HG03103 (cell line): ENCODE measurements around the gene PRKAR1B.
"Not testable (repeated sequence)": the region's sequence is repeated elsewhere in the genome, so short reads cannot be mapped to it uniquely, and the experiment has no call there.

Experiments
- ATAC-seq: cut with Tn5 transposase; IDR thresholded peaks from one replicate; pipeline ENCODE4 v1.9.1; 2021; ENCODE audit warnings: low read depth; ENCODE audit not compliant: unreplicated experiment

The PRKAR1B gene

GRCh38 chr7:672891-673290, 54.2 kb downstream of the PRKAR1B start:
- no peak for ATAC-seq

GRCh38 chr7:671415-672042, 55.6 kb downstream of the PRKAR1B start:
- no peak for ATAC-seq

- no peak for ATAC-seq
These were observed 56.3 kb downstream of the PRKAR1B start for GRCh38 chr7:670501-671390.

DNA sequence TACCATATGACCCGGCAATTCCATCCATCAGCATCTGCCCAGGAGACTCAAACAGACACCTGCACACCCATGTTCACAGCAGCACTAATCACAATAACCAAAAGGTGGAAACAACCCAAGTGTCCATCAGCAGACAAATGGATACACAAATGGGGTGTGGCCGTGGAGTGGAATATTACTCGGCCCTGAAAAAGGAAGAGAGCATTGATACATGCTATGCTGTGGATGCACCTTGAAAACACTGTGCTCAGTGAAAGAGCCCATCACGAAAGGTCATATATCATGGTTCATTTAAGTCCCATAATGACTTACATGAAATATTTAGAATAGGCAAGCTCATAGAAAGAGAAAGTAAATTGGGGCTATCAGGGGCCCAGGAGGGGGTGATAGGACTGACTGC, 58.1 kb downstream of the PRKAR1B start:
- ATAC-seq, result no peak

GRCh38 chr7:668139-668931, 58.7 kb downstream of the PRKAR1B start:
- ATAC-seq, result no peak

- ATAC-seq, result no peak
These were observed 60.4 kb downstream of the PRKAR1B start for GRCh38 chr7:666454-667292.

GRCh38 chr7:665736-666453, 61.2 kb downstream of the PRKAR1B start:
- ATAC-seq, result no peak

DNA sequence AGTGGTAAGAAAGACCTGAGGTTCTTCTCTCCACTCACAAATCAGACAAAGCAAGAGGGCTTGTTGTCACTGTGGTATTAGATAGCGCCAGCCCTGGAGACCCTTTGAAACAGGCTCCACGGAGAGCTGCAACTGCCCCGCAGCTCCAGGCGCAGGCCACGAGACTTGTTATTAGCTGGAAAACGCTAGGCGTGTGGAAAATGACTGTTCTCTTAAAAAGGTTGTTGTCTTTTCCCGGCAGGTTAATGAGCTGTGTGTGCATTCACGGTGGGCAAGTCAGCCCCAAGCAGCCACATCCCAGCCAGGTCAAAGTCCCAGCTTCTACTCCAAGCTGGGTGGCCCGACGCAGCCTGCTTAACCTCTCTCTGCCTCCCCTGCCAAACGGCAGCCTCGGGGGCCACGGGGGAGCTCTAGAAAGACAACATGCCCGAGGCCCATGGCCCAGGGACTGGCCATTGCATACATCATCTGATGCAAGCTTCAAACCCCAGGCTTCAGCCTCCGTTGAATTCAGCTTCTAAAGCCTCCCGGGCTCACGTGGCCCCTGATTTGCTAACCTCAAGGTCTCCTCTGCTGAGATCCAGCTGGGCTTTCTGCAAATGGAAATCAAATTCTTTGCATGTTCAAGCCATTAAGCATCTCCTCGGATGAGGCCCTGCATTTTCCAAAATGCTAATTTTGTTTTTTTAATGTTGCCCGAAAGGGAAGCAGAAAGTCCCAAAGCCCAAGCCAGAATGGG, 61.9 kb downstream of the PRKAR1B start:
- no peak for ATAC-seq

DNA sequence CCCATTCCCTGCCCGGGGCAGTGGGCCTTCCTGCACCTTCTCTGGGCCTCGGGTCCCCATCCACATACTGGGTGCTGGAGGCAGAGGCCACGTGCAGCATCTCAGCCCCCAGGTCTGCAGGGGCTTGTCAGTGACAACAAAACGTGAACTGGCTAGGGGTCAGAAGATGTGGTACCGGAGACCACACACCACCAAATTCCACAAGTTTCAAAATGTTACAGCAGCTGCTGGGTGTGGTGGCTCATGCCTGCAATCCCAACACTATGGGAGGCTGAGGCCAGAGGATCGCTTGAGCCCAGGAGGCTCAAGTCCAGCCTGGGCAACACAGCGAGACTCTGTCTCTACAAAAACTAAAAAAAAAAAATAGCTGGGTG, 62.7 kb downstream of the PRKAR1B start:
- ATAC-seq, result no peak

DNA sequence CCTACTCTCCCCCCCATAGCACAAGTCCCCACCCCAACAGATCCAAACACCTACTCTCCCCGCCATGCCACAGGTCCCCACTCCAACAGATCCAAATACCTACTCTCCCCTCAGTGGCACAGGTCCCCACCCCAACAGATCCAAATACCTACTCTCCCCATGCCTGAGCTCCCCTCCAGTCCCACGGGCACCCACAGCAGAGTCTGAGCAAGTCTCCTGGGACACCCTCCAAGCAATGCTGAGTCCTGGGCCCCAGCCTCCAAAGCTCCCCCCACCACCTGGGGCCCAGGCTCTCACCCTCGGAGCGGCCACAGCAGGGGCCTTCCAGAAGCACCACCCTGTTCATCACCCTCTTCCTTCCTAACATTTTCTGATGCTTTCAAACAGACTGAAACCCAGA, 64.5 kb downstream of the PRKAR1B start:
- no peak for ATAC-seq

DNA sequence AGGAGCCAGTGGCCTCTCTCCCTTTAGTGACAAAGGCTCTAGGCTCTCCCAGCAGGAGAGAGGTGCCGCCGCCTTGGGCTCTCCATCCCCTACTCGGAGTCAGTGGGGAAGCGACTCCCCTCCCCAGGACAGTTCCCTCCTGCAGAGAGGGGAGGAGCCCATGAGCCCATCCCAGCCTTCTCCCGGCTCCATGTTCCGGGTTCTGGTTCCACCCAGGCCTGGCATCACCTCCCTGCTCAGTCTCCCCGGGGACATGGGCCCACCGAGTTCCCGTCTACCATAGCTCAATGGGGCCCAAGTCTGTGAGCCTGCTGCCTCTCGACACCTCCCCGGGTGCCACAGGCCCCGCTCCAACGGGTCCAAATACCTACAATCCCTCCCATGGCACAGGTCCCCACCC, 67.1 kb downstream of the PRKAR1B start:
- no peak for ATAC-seq

GRCh38 chr7:659306-659847, 67.7 kb downstream of the PRKAR1B start:
- no peak for ATAC-seq

GRCh38 chr7:657565-658119, 69.4 kb downstream of the PRKAR1B start:
- ATAC-seq, result no peak

DNA sequence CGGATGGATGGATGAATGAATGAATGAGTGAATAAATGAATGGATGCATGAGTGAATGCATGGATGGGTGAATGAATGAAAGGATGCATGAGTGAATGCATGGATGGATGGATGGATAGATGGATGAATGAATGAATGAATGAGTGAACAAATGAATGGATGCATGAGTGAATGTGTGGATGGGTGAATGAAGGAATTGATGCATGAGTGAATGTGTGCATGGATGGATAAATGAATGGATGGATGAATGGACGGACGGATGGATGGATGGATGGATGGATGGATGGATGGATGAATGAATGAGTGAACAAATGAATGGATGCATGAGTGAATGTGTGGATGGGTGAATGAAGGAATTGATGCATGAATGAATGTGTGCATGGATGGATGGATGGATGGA, 70.1 kb downstream of the PRKAR1B start:
- not testable (repeated sequence) for ATAC-seq

- ATAC-seq, result no peak
These were observed 71.3 kb downstream of the PRKAR1B start for GRCh38 chr7:655758-656157.

GRCh38 chr7:653829-654764, 73.0 kb downstream of the PRKAR1B start:
- ATAC-seq, result no peak

DNA sequence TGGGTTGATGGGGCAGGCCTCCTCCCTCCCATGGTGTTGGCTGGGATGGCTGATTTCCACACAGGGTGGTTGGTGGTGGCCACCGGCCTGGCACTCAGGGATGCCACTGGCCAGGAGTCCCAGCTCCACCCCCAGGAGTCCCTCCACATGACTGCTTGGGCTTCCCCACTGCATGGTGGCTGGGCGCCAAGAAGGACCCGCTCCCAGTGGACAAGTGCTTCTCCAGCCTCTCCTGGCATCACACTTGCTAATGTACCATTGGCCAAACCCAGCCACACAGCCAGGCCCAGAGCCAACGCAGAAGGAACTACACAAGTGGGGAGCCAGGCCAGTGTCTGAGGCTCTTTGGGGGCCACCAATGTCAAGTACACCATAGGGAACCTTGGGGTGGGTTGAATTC, 74.2 kb downstream of the PRKAR1B start:
- ATAC-seq, result no peak
